ENCODE results near the gene COQ3.
"Not testable (repeated sequence)": the region's sequence is repeated elsewhere in the genome, so short reads cannot be mapped to it uniquely, and the experiment has no call there.

COQ3 gene

DNA sequence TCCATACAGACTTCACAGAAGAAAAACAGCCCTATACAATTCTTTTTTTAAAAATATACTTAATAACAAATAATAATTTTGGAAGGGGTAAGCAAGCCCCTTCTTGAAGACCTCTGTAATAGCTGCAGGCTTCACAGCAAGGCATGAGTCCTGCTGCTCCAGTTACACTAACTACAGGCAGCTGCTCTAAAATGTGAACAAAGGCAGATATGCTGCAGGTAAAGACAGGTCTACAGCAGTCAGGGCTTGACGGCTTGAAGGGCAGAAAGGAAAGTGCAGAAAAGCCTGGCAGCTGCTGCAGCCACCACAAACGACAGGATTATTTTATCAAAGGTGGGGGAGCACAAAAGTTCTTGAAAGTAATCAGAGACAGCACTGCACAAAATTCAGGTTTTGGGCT lies 55.8 kb downstream of the COQ3 start:
- no peaks in the 10 kb centered on the region for H3K36me3 ChIP-seq (ENCODE audit: control insufficient read depth, insufficient read depth, low read length)
- no peak for DNase-seq
- H3K27me3 ChIP-seq (replicated peaks; ENCODE audit: control insufficient read depth, insufficient read depth, low read length, poor library complexity, severe bottlenecking): peaks cover 5% of the 10 kb centered on the region
- no peaks in the 10 kb centered on the region for H3K9me3 ChIP-seq (ENCODE audit: control insufficient read depth, low read length)
- no peak overlapping the region for H3K4me3 ChIP-seq (ENCODE audit: insufficient read depth, low read depth, low read length, poor library complexity, severe bottlenecking)
- H3K4me1 ChIP-seq (ENCODE audit: control insufficient read depth, insufficient read depth, low read length, poor library complexity, severe bottlenecking): no peaks in the 10 kb centered on the region
- H3K27ac ChIP-seq (ENCODE audit: insufficient read depth, low read length, poor library complexity, severe bottlenecking): no peak overlapping the region

DNA sequence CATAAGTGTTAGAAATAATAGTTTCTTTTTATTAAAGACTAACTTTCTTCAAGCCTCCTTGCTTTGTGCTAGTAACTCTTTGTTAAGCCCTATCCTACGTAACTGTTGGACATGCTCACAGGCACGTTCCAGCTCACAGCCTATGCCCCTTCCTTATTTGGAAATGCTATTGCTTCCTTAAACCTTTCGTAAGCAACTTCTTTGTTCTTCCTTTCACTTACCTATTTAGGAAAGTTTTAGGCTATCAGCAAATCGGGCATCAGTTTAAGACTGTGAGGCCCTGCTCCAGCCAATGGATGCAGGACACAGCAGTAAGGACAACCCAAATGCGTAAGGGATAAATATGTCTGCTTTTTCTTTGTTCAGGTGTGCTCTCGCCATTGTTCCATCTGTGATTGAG lies 58.7 kb downstream of the COQ3 start:
- not testable (repeated sequence) for DNase-seq; H3K36me3 ChIP-seq (ENCODE audit: control insufficient read depth, insufficient read depth, low read length); H3K9me3 ChIP-seq (ENCODE audit: control insufficient read depth, low read length); H3K27ac ChIP-seq (ENCODE audit: insufficient read depth, low read length, poor library complexity, severe bottlenecking); H3K27me3 ChIP-seq (replicated peaks; ENCODE audit: control insufficient read depth, insufficient read depth, low read length, poor library complexity, severe bottlenecking); H3K4me3 ChIP-seq (ENCODE audit: insufficient read depth, low read depth, low read length, poor library complexity, severe bottlenecking); H3K4me1 ChIP-seq (ENCODE audit: control insufficient read depth, insufficient read depth, low read length, poor library complexity, severe bottlenecking)

DNA sequence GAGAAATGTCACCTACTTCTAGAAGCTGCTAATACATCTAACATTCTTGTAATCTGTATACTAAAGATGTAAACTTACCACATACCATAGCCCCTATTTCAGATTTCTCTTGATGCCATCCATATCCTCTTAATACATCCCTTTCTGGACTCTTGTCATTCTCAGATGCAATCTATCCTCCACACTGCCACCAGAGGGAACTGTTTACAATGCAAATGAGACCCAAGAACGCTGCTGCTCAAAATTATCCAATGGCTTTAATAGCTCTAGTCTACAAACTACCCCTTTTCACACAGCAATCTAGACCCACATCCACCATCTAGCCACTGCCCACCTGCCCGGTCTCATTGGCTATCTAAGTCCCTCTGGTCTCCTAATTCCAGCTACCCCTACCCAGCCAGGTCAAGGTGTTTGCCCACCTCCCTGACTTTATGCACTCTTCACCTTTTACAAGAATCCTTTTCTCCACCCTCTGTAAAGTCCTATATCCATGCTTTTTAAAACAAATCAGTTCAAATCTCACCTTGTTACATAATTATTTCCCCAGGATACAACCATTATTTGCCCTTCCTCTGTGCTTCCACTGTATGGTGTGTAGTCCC lies 59.4 kb downstream of the COQ3 start:
- H3K27me3 ChIP-seq (replicated peaks; ENCODE audit: control insufficient read depth, insufficient read depth, low read length, poor library complexity, severe bottlenecking): peaks cover 7% of the 10 kb centered on the region

DNA sequence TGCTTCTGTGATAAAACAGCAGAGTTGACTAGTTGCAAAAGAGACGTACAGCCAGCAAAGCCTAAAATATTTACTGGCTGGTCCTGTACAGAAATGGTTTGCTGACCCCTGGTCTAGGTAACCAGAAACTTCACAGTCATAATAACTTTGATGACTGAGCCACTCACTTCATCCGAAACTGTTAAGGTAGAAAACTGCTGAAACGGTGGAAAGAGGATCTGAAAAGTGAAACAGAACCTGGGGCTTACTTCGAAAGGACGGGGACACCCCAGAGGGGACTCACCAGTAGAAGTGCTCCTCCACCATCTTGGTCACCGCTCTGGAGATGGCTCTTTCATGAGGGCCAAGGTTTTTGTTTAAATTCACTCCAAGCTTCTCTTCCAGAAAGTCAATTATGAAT lies 60.9 kb downstream of the COQ3 start:
- Histone ChIP-seq H3K4me3 (ENCODE audit: insufficient read depth, low read depth, low read length, poor library complexity, severe bottlenecking) (no peak overlapping the region), H3K36me3 (ENCODE audit: control insufficient read depth, insufficient read depth, low read length) (no peaks in the 10 kb centered on the region), H3K27me3 (replicated peaks; ENCODE audit: control insufficient read depth, insufficient read depth, low read length, poor library complexity, severe bottlenecking) (peaks cover 2% of the 10 kb centered on the region), H3K9me3 (ENCODE audit: control insufficient read depth, low read length) (no peaks in the 10 kb centered on the region), H3K4me1 (ENCODE audit: control insufficient read depth, insufficient read depth, low read length, poor library complexity, severe bottlenecking) (no peaks in the 10 kb centered on the region), H3K27ac (ENCODE audit: insufficient read depth, low read length, poor library complexity, severe bottlenecking) (no peak overlapping the region)
- DNase-seq: no peak

More for the DNA sequence above, 59.4 kb downstream of the COQ3 start:
- H3K4me1 ChIP-seq (ENCODE audit: control insufficient read depth, insufficient read depth, low read length, poor library complexity, severe bottlenecking): no peaks in the 10 kb centered on the region
- DNase-seq: no peak
- H3K36me3 ChIP-seq (ENCODE audit: control insufficient read depth, insufficient read depth, low read length): no peaks in the 10 kb centered on the region
- H3K9me3 ChIP-seq (ENCODE audit: control insufficient read depth, low read length): no peaks in the 10 kb centered on the region
- no peak overlapping the region for H3K27ac ChIP-seq (ENCODE audit: insufficient read depth, low read length, poor library complexity, severe bottlenecking)
- H3K4me3 ChIP-seq (ENCODE audit: insufficient read depth, low read depth, low read length, poor library complexity, severe bottlenecking): no peak overlapping the region

DNA sequence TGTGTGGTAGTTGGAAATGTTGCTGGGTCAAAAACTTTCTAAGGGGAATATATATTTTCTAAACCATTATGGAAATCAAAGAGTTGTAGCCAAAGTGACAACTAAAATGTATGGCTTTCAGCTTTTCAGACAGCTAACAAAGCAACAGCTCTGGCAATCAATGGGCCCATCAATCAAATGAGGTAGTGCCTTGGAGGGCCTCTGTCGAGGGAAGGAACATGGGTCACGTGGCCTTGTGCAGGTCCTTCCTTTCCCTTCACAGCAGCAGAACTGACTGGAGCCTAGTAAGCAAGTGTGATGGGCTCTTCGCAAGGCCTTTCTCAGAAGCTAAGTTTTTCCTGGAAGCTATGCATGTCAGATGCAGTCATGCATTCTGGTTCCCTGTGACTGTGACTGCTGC lies 62.5 kb downstream of the COQ3 start:
- Histone ChIP-seq H3K4me3 (ENCODE audit: insufficient read depth, low read depth, low read length, poor library complexity, severe bottlenecking) (no peak overlapping the region), H3K27ac (ENCODE audit: insufficient read depth, low read length, poor library complexity, severe bottlenecking) (no peak overlapping the region), H3K4me1 (ENCODE audit: control insufficient read depth, insufficient read depth, low read length, poor library complexity, severe bottlenecking) (no peaks in the 10 kb centered on the region), H3K27me3 (replicated peaks; ENCODE audit: control insufficient read depth, insufficient read depth, low read length, poor library complexity, severe bottlenecking) (peaks cover 2% of the 10 kb centered on the region), H3K36me3 (ENCODE audit: control insufficient read depth, insufficient read depth, low read length) (no peaks in the 10 kb centered on the region), H3K9me3 (ENCODE audit: control insufficient read depth, low read length) (no peaks in the 10 kb centered on the region)
- no peak for DNase-seq

DNA sequence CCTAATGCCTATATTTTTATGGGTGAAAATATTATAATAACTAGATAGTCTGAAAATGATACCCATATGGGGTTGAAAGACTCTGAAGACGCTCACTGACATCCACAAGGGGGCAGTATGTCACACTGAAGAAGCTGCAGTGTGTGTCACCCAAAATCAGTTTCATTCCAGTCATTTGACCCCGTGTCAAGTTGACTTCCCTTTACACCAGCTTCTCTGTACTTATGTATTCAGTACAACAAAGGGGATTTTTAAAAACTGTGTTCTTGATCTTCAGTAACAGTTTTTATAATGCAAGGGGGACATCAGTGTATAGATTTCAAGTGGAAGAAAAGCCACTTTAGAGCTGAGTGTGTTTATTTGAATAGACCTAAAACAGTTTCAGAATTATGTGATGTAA lies 63.8 kb downstream of the COQ3 start:
- Histone ChIP-seq H3K9me3 (ENCODE audit: control insufficient read depth, low read length) (no peaks in the 10 kb centered on the region), H3K27me3 (replicated peaks; ENCODE audit: control insufficient read depth, insufficient read depth, low read length, poor library complexity, severe bottlenecking) (peaks cover 2% of the 10 kb centered on the region), H3K27ac (ENCODE audit: insufficient read depth, low read length, poor library complexity, severe bottlenecking) (no peak overlapping the region), H3K36me3 (ENCODE audit: control insufficient read depth, insufficient read depth, low read length) (no peaks in the 10 kb centered on the region), H3K4me3 (ENCODE audit: insufficient read depth, low read depth, low read length, poor library complexity, severe bottlenecking) (no peak overlapping the region), H3K4me1 (ENCODE audit: control insufficient read depth, insufficient read depth, low read length, poor library complexity, severe bottlenecking) (no peaks in the 10 kb centered on the region)
- peak in 1 of 3 donors; percentile 26 for DNase-seq

DNA sequence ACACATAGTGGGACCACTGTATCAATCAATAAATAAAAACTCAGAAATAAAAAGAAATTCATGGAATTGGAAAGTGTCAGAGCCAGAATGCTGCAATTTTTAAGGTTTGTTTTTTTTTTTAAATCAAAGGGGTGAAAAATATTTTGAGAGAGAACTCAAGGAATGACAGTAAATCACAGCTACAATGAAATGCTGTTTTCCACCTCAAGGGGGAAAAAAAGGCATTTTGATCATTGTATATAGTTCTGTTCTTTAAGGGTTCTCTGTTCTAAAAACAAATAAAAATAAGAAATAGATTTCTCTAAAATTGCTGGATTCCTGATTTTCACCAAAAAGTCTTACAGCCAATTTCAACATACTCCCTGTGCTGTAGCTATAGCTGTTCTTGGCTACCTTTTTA lies 69.0 kb downstream of the COQ3 start:
- H3K4me1 ChIP-seq (ENCODE audit: control insufficient read depth, insufficient read depth, low read length, poor library complexity, severe bottlenecking): no peaks in the 10 kb centered on the region
- H3K4me3 ChIP-seq (ENCODE audit: insufficient read depth, low read depth, low read length, poor library complexity, severe bottlenecking): no peak overlapping the region
- H3K27me3 ChIP-seq (replicated peaks; ENCODE audit: control insufficient read depth, insufficient read depth, low read length, poor library complexity, severe bottlenecking): no peaks in the 10 kb centered on the region
- no peak overlapping the region for H3K27ac ChIP-seq (ENCODE audit: insufficient read depth, low read length, poor library complexity, severe bottlenecking)
- H3K36me3 ChIP-seq (ENCODE audit: control insufficient read depth, insufficient read depth, low read length): no peaks in the 10 kb centered on the region
- DNase-seq: no peak
- H3K9me3 ChIP-seq (ENCODE audit: control insufficient read depth, low read length): no peaks in the 10 kb centered on the region
